Measurements from ENCODE around the gene THOC3.
"Not testable (repeated sequence)": the region's sequence is repeated elsewhere in the genome, so short reads cannot be mapped to it uniquely, and the experiment has no call there.

THOC3 gene

GRCh38 chr5:175943253-175943652, 24.9 kb downstream of the THOC3 start:
- H3K27ac ChIP-seq, H3K4me3 ChIP-seq: not testable (repeated sequence)

GRCh38 chr5:175940632-175941031, 27.5 kb downstream of the THOC3 start:
- not testable (repeated sequence) for H3K27ac ChIP-seq, H3K4me3 ChIP-seq

GRCh38 chr5:175938489-175938888, 29.6 kb downstream of the THOC3 start:
- not testable (repeated sequence) for H3K27ac ChIP-seq, H3K4me3 ChIP-seq

GRCh38 chr5:175928752-175929151, 39.4 kb downstream of the THOC3 start:
- not testable (repeated sequence) for H3K27ac ChIP-seq, H3K4me3 ChIP-seq

- not testable (repeated sequence) for H3K27ac ChIP-seq, H3K4me3 ChIP-seq
Measured at GRCh38 chr5:175925106-175925505, 43.0 kb downstream of the THOC3 start.

- no peak overlapping the region for H3K4me3 ChIP-seq
- H3K27ac ChIP-seq, result peak overlapping the region in 5 of 21 experiments; percentile 0 to 66 (median 2)
Measured at GRCh38 chr5:175922192-175922885, 45.8 kb downstream of the THOC3 start.

GRCh38 chr5:175921061-175921730, 46.9 kb downstream of the THOC3 start:
- H3K27ac ChIP-seq, result peak overlapping the region in 1 of 21 experiments; percentile 8
- no peak overlapping the region for H3K4me3 ChIP-seq

- Histone ChIP-seq H3K27ac (peak overlapping the region in 1 of 21 experiments; percentile 5), H3K4me3 (no peak overlapping the region)
Measured at GRCh38 chr5:175920231-175920811, 47.8 kb downstream of the THOC3 start.

- H3K4me3 ChIP-seq, result not testable (repeated sequence)
- H3K27ac ChIP-seq, result peak overlapping the region in 2 of 21 experiments; percentile 50 to 67
Measured at GRCh38 chr5:175915066-175916037, 52.8 kb downstream of the THOC3 start.

- H3K27ac ChIP-seq, H3K4me3 ChIP-seq: not testable (repeated sequence)
Measured at GRCh38 chr5:175913835-175914672, 54.1 kb downstream of the THOC3 start.

- not testable (repeated sequence) for H3K4me3 ChIP-seq, H3K27ac ChIP-seq
Measured at GRCh38 chr5:175910072-175910471, 58.0 kb downstream of the THOC3 start.
